Measurements from ENCODE around the gene ZFAND3. TPM values are rescaled to one million over a fixed set of nuclear protein-coding genes. Genes with fewer than 3 reads are reported as not detected.

The ZFAND3 gene
- total RNA-seq, 3 donors from 2014 or later, result 34.1 to 53.0 (median 36.0) TPM

GRCh38 chr6:38080360-38080759, 260.8 kb downstream of the ZFAND3 start:
- intact Hi-C loops (cut with DNase I; ENCODE audit: low total_unique reads), result no loop called here
- no peaks in the 10 kb centered on the region for H3K27me3 ChIP-seq
- TF ChIP-seq CTCF (IDR thresholded peaks at IDR 0.05) (no peak), POLR2A (IDR thresholded peaks at IDR 0.05) (no peak), POLR2AphosphoS5 (IDR thresholded peaks at IDR 0.05) (no peak)
- no peak overlapping the region for H3K27ac ChIP-seq
- H3K9me3 ChIP-seq, result no peaks in the 10 kb centered on the region
- no peaks in the 10 kb centered on the region for H3K36me3 ChIP-seq
- no peak for DNase-seq (ENCODE audit: low spot score in 2 of 2)
- H3K4me3 ChIP-seq, result no peak overlapping the region
- no peaks in the 10 kb centered on the region for H3K4me1 ChIP-seq

DNA sequence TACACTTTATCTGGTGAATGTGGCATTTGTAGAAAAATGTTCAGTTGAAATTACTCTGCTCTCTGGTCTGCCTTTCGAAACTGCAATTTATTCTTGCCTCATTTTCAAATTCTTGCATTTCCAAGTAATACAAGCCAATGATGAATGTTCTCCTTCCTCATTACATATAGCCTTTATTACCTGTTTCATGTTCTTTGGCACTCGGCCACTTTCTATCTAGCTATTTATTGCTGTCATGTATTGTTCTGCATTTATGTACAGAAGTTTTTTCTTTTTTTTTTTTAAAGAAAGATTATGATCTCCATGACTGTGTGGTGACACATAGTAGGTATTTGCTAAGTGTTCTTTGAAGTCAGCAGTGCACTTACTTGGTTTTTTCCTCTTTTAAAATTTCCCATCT, 261.4 kb downstream of the ZFAND3 start:
- no peak overlapping the region for H3K27ac ChIP-seq
- no peak overlapping the region for H3K4me3 ChIP-seq
- no peak for DNase-seq (ENCODE audit: low spot score in 2 of 2)
- no peaks in the 10 kb centered on the region for H3K27me3 ChIP-seq
- intact Hi-C loops (cut with DNase I; ENCODE audit: low total_unique reads), result no loop called here
- no peaks in the 10 kb centered on the region for H3K36me3 ChIP-seq
- no peaks in the 10 kb centered on the region for H3K4me1 ChIP-seq
- no peaks in the 10 kb centered on the region for H3K9me3 ChIP-seq
- no peak for TF ChIP-seq POLR2A (IDR thresholded peaks at IDR 0.05)
- TF ChIP-seq POLR2AphosphoS5 (IDR thresholded peaks at IDR 0.05), result no peak
- TF ChIP-seq CTCF (IDR thresholded peaks at IDR 0.05), result no peak

DNA sequence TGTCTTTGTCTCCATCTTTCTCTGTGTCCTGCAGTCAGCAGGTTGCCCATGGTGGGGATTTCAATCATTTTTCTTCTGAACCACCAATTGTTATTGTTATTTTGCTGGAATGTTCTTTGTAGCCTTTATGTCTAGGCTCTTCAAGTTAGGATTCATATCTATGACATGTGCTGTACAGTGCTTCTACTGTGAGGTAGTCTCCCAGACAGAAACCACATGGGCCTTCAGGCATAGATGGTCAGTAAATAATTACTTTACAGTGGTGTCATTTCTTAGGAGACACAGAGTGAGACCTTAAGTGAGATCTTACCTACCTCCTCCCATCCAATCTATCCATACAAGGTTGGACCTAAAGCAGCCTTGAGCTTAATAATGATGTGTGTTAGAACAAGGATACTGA, 265.5 kb downstream of the ZFAND3 start:
- TF ChIP-seq POLR2A (IDR thresholded peaks at IDR 0.05) (no peak), CTCF (IDR thresholded peaks at IDR 0.05) (no peak), POLR2AphosphoS5 (IDR thresholded peaks at IDR 0.05) (no peak)
- H3K27me3 ChIP-seq, result no peaks in the 10 kb centered on the region
- intact Hi-C loops (cut with DNase I; ENCODE audit: low total_unique reads), result no loop called here
- H3K36me3 ChIP-seq, result no peaks in the 10 kb centered on the region
- H3K4me1 ChIP-seq, result no peaks in the 10 kb centered on the region
- no peak for DNase-seq (ENCODE audit: low spot score in 2 of 2)
- H3K4me3 ChIP-seq, result no peak overlapping the region
- H3K9me3 ChIP-seq, result no peaks in the 10 kb centered on the region
- no peak overlapping the region for H3K27ac ChIP-seq

GRCh38 chr6:38086346-38086745, 266.8 kb downstream of the ZFAND3 start:
- no peak for TF ChIP-seq POLR2A (IDR thresholded peaks at IDR 0.05)
- no peak for TF ChIP-seq CTCF (IDR thresholded peaks at IDR 0.05)
- TF ChIP-seq POLR2AphosphoS5 (IDR thresholded peaks at IDR 0.05), result no peak
- H3K4me3 ChIP-seq, result no peak overlapping the region
- intact Hi-C loops (cut with DNase I; ENCODE audit: low total_unique reads), result no loop called here
- DNase-seq (ENCODE audit: low spot score in 2 of 2), result no peak
- no peaks in the 10 kb centered on the region for H3K4me1 ChIP-seq
- no peaks in the 10 kb centered on the region for H3K36me3 ChIP-seq
- no peak overlapping the region for H3K27ac ChIP-seq
- no peaks in the 10 kb centered on the region for H3K9me3 ChIP-seq
- H3K27me3 ChIP-seq, result no peaks in the 10 kb centered on the region

- no peaks in the 10 kb centered on the region for H3K9me3 ChIP-seq
- H3K4me3 ChIP-seq, result no peak overlapping the region
- no peak for DNase-seq (ENCODE audit: low spot score in 2 of 2)
- no peak for TF ChIP-seq POLR2A (IDR thresholded peaks at IDR 0.05)
- TF ChIP-seq CTCF (IDR thresholded peaks at IDR 0.05), result no peak
- no peak for TF ChIP-seq POLR2AphosphoS5 (IDR thresholded peaks at IDR 0.05)
- no peaks in the 10 kb centered on the region for H3K27me3 ChIP-seq
- intact Hi-C loops (cut with DNase I; ENCODE audit: low total_unique reads), result no loop called here
- H3K27ac ChIP-seq, result no peak overlapping the region
- no peaks in the 10 kb centered on the region for H3K4me1 ChIP-seq
- H3K36me3 ChIP-seq, result no peaks in the 10 kb centered on the region
Measured at GRCh38 chr6:38088010-38088409, 268.5 kb downstream of the ZFAND3 start.
